ENCODE measurements around the gene KIF3A.
A peak's percentile ranks its signal among the peaks of the same experiment; 100 is the strongest.
"Not testable (repeated sequence)": the region's sequence is repeated elsewhere in the genome, so short reads cannot be mapped to it uniquely, and the experiment has no call there.

The KIF3A gene

DNA sequence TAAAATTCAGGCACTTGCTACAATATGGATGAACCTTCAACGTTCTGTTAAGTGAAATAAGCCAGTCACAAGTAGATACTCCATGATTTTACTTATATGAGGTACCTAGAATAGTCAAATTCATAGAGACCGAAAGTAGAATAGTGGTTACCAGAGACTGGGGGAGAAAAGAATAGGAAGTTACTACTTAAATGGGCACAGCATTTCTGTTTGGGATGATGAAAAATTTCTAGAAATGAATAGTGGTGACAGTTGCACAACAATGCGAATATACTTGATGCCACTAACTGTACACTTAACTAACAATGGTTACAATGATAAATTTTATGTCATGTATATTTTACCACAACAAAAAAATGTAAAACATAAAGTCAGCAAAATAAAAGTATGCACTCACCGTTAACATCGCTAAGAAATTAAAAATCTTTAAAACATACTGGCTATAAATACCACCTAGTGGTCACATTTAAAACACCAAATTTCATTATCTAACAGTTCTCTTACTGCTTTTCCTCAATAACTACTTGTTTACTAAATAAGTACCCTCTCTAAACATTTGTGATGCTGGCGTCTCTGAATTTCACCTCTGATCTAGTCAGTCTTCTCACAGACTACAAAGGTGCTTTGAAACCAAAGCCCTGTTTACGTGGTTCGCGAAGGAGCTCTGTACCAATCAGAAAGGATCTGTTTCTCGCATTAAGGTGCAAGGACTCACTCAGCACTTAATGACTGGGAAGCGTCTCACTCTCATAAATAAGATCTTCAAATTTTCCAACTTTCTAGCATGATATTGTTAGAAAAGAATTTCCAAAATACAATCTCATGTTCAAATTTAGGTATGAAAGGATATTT is 22.7 kb downstream of the KIF3A start:
- peak; percentile 4 for DNase-seq

DNA sequence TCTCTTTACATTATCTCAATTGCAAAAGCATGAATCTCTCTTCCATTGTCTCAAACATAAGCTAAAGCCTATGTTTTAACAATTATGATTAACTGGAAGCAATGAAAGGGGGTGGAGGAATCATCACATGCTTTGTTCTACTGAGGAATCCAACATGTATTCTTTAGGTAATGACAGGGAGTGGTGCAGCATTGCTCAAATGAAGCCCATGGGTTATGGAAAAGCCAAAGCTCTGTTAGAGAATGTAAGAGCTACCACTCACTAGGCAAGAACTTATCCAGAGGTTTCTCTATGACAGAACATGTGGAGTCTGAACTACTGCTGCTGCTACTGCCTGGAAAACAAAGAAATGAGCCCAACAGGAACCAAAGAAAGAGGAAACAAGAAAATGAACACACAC is 28.7 kb downstream of the KIF3A start:
- no peak for DNase-seq

DNA sequence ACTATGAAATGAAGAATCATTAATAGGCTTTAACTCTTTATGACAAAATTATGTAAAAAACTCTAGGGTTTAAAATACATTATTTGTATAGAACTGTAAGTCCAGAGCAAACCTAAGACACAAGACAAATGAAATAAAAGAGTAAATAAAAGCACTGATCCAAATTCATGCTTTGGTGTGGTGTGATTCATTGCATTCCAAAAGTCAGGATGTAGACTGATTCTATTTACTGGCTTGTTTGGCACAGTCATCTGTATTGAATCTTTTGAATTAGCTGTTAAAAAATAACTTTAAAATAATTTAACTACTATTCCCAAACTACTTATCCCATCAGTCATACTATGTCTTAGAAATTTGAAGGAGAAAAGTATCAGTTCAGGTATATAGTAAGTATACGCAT is 32.5 kb downstream of the KIF3A start:
- DNase-seq, result no peak

DNA sequence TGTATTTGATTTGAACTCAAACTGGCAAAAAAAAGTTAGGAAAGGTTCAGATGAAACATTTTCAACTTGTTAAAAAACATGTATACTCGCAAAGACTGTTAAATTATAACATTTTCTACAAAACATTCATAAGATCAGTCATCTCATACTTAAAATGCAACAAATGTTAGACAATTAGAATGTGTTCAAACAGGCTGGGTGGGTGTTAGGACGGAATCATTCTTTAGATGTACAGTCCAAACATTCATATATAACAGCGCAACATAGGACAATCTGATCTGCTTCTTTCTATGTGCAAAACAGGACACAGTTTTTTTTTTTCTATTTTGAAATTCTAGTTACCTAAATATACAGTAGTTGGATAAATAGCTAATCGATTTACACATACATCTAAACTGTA is 41.4 kb downstream of the KIF3A start:
- no peak for DNase-seq

DNA sequence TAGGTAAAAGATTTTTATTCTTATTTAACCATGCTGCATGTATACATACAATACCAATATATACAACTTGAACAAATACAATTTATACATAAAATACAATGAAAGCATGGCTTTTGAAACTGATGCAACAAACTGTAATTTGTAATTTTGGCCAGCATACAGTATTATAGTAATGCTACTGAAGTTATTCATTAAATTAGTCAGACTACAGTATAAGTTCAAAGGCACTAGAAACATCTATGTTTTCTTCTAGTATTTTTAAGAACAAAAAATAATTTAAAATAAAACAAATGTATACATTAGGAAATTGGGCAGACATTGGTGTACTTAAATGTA is 44.7 kb downstream of the KIF3A start:
- no peak for DNase-seq

DNA sequence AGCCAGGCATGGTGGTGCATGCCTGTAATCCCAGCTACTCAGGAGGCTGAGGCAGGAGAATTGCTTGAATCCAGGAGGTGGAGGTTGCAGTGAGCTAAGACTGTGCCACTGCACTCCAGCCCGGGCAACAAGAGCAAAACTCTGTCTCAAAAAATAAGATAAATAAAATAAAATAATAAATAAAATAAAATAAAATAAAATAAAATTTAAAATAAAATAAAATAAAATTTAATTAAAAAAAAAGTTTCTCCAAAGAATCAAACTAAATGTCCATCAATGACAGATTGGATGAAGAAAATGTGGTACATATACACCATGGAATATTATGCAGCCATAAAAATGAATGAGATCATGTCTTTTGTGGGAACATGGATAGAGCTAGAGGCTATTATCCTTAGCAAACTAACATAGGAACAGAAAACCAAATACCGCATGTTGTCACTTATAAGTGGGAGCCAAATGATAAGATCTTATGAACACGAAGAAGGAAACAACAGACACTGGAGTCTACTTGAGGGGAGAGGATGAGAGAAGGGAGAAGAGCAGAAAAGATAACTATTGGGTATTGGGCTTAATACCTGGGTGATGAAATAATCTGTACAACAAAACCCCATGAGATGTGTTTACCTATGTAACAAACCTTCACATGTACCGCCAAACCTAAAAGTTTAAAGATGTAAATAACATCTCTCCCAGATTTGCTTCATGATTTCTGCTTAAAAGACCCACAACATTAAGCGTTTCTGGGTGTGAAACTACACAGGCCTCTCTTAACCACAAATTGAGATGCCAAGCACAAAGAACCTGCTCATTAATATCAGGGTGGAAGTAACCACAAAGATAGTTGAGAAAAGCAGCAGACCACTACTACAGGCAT is 45.4 kb downstream of the KIF3A start:
- DNase-seq, result not testable (repeated sequence)

DNA sequence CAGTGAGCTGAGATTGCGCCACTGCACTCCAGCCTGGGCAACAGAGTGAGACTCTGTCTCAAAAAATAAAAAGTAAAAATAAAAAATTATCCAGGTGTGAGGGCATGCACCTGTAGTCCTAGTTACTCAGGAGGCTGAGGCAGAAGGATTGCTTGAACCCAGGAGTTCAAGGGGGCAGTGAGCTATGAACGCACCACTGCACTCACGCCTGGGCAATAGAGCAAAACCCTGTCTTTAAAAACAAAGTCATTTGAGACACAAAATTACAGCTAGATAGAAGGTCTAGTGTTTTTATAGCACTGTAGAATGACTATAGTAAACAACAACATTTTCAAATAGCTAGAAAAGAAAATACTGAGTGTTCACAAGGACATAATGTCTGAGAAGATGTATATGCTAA is 47.2 kb downstream of the KIF3A start:
- no peak for DNase-seq

DNA sequence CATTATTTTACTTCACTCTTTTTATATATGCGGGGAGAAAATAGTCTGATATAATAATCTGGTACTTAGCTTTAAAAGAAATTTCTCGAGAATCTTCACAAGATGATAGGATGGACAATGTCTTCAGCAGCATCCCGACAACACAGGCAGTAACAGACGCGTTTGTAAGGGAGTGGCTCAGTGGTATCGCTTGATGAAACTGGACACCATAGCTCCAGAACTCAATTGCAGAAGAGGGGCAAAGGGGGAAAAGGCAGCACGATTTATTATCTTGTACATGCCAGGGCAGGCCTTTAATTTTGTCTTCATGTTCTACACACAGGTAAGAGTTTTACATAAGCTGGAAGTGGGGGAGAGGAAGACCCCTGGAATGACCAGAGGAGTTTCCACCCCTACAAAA is 47.8 kb downstream of the KIF3A start:
- no peak for DNase-seq

DNA sequence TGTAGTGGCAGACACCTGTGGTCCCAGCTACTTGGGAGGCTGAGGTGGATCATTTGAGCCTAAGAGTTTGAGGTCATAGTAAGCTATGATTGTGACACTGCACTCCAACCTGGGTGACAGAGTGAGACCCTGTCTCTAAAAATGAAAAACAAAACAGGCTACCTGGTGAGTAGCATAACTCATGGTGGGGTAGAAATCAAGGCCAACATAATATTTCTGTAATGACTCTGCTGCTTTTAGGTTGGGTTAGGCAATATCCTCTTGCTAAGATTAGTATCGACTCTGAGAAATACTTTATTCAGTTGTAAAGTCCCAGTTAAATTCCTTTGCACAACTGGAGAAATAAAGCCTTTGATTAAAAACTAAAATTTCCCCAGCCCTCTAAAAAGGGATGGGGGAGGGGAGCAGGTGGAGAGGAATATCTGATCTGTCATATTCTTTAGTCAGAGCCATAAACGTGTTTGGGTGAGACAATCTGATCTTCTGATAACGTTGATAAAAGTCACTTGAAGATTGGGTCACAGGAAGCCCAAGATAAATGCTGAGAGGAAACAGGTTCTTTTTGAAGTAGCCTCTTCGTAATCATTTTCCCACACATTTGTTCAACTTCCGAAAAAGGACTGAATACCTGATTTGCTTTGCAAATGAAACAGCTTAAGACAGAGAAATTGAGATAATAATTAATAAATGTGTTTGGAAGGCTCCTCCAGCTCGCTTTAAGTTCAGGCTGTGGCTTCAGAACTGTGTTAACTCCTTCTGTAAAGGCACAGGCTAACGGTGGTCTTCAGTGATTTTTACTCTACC is 48.6 kb downstream of the KIF3A start:
- DNase-seq, result no peak

DNA sequence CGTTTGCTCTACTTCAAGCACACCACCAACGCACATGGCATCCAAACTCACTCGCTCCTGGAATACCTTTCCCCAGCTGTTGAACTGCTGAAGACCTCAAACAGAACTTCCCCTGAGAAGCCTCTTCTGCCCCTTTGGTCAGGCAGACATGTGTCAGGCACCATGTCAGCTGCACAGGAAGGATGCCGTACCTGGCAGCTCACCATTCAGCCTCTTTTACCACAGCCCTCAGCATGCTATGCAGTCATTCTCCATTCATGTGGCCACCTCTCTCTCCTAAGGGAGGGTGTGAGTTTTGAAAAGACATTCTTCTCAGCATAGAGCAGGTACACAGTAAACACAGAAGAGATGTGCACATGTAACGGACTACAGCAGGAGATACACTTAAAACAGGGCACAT is 49.4 kb downstream of the KIF3A start:
- no peak for DNase-seq

DNA sequence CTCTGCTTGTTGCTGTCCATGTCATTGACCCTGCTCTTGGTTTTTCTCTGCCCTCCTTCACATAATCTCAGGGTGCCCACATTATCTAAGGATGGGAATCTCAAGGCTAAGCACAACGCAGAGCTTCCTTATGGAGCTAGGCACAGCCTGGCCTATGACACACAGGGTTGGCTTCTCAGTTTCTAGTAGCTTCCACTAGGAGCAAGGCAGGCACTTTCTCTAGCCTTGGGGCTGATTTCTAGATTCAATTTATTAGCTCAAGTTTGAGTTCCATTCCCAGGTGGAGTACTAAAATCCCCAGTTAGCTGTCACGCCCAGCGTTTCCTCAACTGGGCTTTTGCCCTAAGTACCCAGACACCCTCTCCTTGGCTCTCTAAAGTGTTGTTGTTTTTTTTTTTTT is 51.2 kb downstream of the KIF3A start:
- DNase-seq, result no peak

DNA sequence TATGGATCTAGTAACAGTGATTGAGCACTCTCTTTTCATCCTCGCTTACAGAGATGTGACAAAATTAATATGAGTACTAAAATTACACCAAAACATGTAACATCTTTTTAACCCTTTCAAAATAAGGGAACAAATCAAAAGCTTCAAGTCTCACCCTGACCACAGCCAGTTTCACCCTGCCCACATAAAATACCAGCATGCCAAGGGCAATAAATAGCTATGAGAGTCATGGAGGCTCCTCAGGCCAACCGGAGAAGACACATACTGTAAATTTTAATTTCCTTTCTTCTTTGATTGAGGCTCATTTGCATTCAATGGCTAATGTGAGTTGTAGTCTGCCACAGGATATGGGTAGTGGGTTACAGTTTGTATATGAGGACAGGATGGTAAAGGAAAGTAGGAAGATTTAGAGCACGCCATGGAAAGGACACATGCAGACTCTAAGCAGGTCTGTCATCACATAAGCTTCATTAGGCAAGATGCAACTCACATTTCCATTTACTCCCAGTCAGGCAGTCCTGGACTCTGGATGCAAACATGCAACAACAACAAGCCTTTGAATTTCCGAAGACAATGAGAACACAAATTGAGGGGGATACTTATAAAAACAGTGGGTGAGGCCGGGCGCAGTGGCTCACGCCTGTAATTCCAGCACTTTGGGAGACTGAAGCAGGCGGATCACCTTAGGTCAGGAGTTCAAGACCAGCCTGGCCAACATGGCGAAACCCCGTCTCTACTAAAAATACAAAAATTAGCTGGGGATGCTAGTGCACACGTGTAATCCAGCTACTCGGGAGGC is 52.2 kb downstream of the KIF3A start:
- no peak for DNase-seq

DNA sequence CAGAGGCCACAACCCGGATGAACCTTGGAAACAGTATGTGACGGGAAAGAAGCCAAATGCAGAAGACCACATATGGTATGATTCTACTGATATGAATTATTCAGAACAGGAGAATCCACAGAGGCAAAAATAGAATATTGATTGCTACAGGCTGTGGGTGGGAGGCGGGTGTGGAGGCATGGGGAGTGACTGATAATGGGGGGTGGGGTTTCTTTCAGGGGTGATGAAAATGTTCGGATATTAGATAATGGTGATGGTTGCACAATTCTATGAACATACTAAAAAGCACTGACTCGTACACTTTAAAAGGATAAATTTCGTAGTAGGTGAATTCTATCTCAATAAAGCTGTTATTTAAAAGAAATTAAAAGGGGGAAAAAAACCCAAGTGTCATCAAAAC is 52.9 kb downstream of the KIF3A start:
- DNase-seq, result no peak

DNA sequence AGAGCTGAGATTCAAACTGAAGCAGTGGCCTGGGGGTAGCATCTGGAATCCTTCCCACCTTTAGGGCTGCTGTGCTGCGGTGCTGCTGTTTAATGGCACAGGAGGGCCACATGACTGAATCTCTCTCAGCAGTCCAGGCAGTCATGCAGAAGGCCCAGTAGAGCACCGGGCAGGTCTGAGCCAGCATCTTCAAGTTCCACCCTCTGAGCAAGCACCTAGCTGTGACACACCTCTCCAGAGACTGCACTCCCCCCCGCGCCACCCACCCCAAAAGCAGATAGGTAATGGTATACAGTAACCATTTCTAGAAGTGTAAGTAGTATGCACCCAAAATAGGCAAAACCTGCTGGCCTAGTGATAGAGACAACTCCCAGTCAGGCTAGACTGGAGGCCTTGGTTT is 55.4 kb downstream of the KIF3A start:
- no peak for DNase-seq

DNA sequence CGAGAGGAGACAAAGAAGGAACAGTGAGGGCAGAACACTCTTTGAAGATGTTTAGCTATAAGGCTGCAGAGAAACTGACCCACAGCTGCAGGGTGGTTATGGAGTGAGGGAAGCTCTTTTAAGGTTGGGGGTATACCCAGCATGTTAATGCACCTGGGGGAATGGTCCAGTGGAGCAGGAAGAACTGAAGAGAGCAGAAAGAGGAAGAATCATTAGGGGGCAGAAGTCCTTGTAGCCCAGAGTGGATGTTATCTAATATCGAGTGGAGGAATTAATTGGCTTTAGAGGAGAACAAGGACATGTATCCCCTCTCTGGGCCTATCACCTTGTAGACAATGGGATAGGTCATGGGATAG is 55.9 kb downstream of the KIF3A start:
- DNase-seq, result no peak

DNA sequence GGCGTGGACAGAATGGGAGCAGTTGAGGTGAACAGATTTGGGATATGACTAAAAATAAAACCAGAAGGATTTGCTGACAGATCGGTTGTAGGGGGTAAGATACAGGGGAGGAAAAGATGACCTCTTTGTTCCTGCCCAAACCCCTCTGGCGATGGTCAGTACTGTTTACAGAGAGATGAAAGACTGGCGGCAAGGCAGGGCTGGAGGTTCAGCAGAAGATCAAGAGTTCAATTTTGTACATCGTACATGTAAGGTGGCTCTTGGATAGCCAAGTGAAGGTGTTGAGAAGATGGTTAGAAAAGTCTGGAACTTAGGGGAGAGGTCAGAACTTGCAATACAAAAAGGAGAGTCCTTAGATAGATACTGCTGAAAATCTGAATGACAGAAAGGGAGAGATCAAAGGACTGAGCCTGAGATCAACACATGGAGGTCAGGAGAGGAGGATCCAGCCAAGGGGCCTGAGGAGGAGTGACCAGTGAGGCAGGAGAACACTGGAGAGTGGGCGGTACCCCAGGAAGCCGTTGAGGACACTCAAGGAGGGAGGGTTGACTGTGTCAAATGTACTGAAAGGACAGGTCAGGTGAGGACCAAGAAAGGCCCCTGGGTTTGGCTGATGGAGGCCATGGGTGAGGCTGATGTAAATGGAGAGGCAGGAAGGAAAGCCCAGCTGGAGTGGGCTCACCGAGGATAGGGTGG is 56.4 kb downstream of the KIF3A start:
- DNase-seq, result no peak

DNA sequence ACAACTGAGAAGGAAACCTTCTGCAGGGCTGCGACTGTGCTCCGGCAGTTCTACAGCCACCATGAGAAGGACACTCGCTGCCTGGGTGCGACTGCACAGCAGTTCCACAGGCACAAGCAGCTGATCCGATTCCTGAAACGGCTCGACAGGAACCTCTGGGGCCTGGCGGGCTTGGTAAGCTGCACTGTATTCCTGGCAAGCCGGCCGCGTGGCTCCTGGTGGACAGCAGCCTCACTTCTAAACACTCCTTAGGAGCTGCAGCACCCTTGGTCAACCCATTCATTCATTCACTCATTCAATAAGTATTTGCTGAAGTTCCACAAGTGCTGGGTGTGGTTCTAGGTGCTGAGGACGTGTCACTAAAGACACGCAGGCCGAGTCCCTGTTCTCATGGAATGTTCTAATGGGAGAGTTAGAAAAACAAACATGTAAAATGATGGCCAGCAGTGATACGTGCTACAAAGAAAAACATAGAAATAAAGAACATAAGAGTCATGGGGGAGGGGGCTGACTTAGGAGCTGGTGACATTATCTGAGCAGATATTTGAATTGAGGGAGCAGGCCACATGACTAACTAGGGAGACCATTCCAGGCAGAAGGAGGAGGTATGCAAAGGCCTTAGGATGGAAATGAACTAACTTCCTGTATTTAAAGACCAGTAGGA is 57.5 kb downstream of the KIF3A start:
- no peak for DNase-seq

DNA sequence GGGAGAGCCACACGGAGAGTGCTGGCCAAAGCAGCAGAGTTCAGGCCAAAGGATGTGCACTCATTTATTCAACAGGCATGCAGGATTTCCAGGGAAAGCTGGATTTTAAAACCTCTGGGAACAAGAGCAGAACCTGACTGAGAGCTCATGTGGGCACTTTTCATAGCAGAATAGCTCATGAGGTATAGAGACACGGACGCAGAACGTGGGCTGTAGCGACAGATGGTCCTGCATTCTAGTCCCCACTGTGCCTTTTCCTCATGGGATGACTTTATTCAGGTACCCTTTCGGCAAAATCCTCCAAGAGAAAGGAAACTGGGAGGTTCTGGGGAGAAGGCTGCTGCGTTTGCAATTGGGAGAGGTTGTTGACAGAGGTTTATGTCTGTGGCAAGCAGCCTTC is 58.2 kb downstream of the KIF3A start:
- no peak for DNase-seq

DNA sequence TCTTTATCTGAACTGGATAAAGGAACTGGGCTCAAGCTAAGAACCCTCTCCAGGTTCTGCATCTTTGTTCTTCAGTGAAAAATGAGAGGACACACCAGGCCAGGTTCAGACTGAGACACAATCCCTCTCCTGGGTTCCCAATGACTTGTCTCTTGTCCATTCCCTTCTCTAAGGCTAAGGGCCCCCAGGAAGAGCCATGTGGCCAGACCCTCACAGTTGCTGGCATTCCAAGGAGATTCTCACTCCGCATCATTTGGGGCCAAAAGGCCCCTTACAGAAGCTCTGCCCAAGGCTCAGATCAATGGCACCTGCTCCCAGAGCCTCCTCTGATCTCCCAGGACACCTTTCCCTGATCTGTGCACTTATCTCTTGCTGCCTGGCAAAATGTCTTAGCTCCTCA is 58.6 kb downstream of the KIF3A start:
- DNase-seq, result no peak

DNA sequence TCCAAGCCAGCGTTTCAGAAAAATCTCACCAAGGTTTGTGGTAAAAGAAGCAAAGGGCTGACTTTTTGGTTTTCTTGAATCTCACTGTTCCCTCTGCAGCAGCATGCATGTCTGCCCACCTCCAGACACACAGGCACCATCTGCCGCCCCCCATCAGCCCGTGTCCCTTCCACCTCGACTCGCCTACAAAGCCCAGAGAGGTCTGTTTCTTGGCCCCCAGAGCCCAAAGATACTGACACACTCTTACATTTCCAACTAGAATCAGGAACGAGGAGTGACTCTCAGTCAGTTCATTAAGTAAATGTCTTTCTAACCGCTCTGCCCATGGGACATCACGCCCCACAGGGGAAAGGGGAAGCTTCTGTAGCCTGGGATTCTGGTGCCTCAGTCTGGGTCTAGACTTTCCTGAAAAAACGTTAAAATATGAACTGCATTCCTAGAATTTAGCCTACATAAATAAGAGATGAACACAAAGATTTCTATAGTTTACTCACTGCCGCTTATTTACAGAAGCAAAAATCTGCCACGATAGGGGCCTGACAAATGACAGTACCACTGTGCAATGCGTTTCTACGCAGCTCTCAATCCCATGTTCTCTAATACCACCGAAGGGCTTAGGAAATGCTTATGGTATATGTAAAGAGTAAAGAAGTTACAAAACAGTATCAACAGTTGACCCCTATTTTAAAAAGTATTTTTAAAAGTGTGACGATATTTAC is 59.5 kb downstream of the KIF3A start:
- no peak for DNase-seq

DNA sequence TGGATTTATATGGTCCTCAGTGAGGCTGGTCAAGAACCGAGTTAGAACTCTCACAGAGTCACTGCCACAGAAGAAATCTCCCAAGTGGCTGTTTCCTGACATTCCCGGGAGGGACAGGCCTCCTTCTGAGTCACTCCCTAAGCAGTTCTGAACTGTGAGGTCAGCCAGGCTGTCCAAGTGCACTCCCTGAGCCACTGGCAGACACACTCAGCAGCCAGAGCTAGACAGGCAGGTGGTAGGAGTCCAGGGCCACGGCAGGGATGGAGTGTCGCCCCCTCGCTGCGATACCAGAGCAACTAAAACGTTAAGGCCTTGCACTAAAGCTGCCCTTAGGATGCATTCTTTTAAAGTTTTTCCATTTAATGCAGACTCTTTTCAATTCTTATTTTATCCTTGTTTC is 60.2 kb downstream of the KIF3A start:
- no peak for DNase-seq

Data from inflammatory macrophage treated with lipopolysaccharide for 4 hours (primary cell).